IMR-90 (cell line): ENCODE data around the gene STRA6. TPM values are rescaled to one million over a fixed set of nuclear protein-coding genes. Genes with fewer than 3 reads are reported as not detected.

ENCODE experiments used
- ATAC-seq: fragments of 200-7000 bp; cut with Tn5 transposase; 2 replicates; pipeline ENCODE4 v1.9.1; 2020; ENCODE audit warnings: low read depth, mild to moderate bottlenecking, moderate library complexity
- BruUV-seq: library from RNA; stranded (reverse); fragments of 400-500 nt; replicated peaks from 2 replicates; lab custom pipeline; 2021; lab: Mats Ljungman, UMichigan
- CTCF ChIA-PET: fragments of 300-600 bp; formaldehyde crosslinking; extraction: SDS; loops from one replicate; lab custom pipeline; 2021; ENCODE audit warnings: antibody characterized with exemption; lab: Yijun Ruan, JAX
- POLR2A ChIA-PET: fragments of 300-600 bp; sonication (Branson Sonifier 250); formaldehyde crosslinking; loops from one replicate; lab custom pipeline; 2022; ENCODE audit warnings: antibody characterized with exemption; ENCODE audit not compliant: unreplicated experiment; lab: Charles Lee
- DNase-seq: peaks from one replicate; pipeline ENCODE4 v3.0.0; 2013
- H2AFZ ChIP-seq: replicated peaks from 2 replicates; pipeline ENCODE3; 2013; ENCODE audit warnings: low read length, mild to moderate bottlenecking; ENCODE audit not compliant: poor library complexity
- H2AK5ac ChIP-seq: 2 replicates; pipeline ENCODE4 v1.6.1; 2013; ENCODE audit warnings: low read depth, low read length, inconsistent platforms
- H2AK9ac ChIP-seq: replicated peaks from 2 replicates; pipeline ENCODE3; 2013; ENCODE audit warnings: mild to moderate bottlenecking, low read depth, low read length, moderate library complexity; ENCODE audit not compliant: poor library complexity
- H2BK120ac ChIP-seq: 2 replicates; pipeline ENCODE4 v1.6.1; 2013; ENCODE audit warnings: low read depth, low read length, inconsistent platforms
- H2BK15ac ChIP-seq: 3 replicates; pipeline ENCODE4 v1.6.1; 2013; ENCODE audit warnings: low read depth, low read length, inconsistent platforms
- H2BK20ac ChIP-seq: 2 replicates; pipeline ENCODE4 v1.6.1; 2013; ENCODE audit warnings: low read depth, mild to moderate bottlenecking, inconsistent platforms, low read length, moderate library complexity
- H2BK5ac ChIP-seq: 2 replicates; pipeline ENCODE4 v1.6.1; 2013; ENCODE audit warnings: mild to moderate bottlenecking, low read depth, low read length, inconsistent platforms; ENCODE audit not compliant: poor library complexity, severe bottlenecking
- H3K14ac ChIP-seq: replicated peaks from 2 replicates; pipeline ENCODE4 v1.6.1; 2013; ENCODE audit warnings: low read depth, low read length, inconsistent platforms
- H3K18ac ChIP-seq: 2 replicates; pipeline ENCODE4 v1.6.1; 2013; ENCODE audit warnings: low read depth, low read length, control low read depth
- H3K23ac ChIP-seq: 2 replicates; pipeline ENCODE4 v1.6.1; 2013; ENCODE audit warnings: low read depth, low read length, inconsistent platforms
- H3K27ac ChIP-seq: 2 replicates; pipeline ENCODE4 v1.5.1; 2013; ENCODE audit warnings: mild to moderate bottlenecking, control low read depth, low read length; ENCODE audit not compliant: insufficient read depth
- H3K27me3 ChIP-seq: 2 replicates; pipeline ENCODE4 v1.6.1; 2013; ENCODE audit warnings: low read length; ENCODE audit not compliant: control insufficient read depth, insufficient read depth
- H3K36me3 ChIP-seq: 2 replicates; pipeline ENCODE4 v1.6.1; 2013; ENCODE audit warnings: low read length, mixed read lengths; ENCODE audit not compliant: control insufficient read depth, insufficient read depth
- H3K4ac ChIP-seq: 2 replicates; pipeline ENCODE4 v1.6.1; 2013; ENCODE audit warnings: low read depth, low read length, inconsistent platforms
- H3K4me1 ChIP-seq: 2 replicates; pipeline ENCODE4 v1.6.1; 2013; ENCODE audit warnings: low read length, mixed read lengths; ENCODE audit not compliant: control insufficient read depth, insufficient read depth
- H3K4me2 ChIP-seq: 2 replicates; pipeline ENCODE4 v1.6.1; 2013; ENCODE audit warnings: low read depth, mild to moderate bottlenecking, control low read depth, low read length, moderate library complexity
- H3K4me3 ChIP-seq: 2 replicates; pipeline ENCODE4 v1.5.1; 2013; ENCODE audit warnings: low read depth, mild to moderate bottlenecking, control low read depth, low read length, moderate library complexity; ENCODE audit not compliant: insufficient read depth
- H3K56ac ChIP-seq: 2 replicates; pipeline ENCODE4 v1.6.1; 2013; ENCODE audit warnings: low read length, inconsistent platforms; ENCODE audit not compliant: insufficient read depth; ENCODE audit errors: extremely low read depth
- H3K79me1 ChIP-seq, 2 experiments: 2 replicates each; pipeline ENCODE4 v1.6.1; 2013; ENCODE audit warnings: low read length in 2 of 2, inconsistent platforms in 1 of 2, low read depth in 1 of 2
- H3K9ac ChIP-seq: 2 replicates; pipeline ENCODE4 v1.6.1; 2013; ENCODE audit warnings: low read depth, low read length, control low read depth
- H3K9me1 ChIP-seq: 2 replicates; pipeline ENCODE4 v1.6.1; 2013; ENCODE audit warnings: low read length, inconsistent platforms; ENCODE audit not compliant: insufficient read depth
- H3K9me3 ChIP-seq: 2 replicates; pipeline ENCODE4 v1.6.1; 2013; ENCODE audit warnings: low read length; ENCODE audit not compliant: control insufficient read depth, insufficient read depth
- H4K20me1 ChIP-seq: 2 replicates; pipeline ENCODE4 v1.6.1; 2013; ENCODE audit warnings: low read length, inconsistent platforms; ENCODE audit not compliant: insufficient read depth
- H4K5ac ChIP-seq: 2 replicates; pipeline ENCODE4 v1.6.1; 2013; ENCODE audit warnings: mild to moderate bottlenecking, low read depth, low read length, control low read depth
- H4K8ac ChIP-seq, 2 experiments: 2 replicates each; pipeline ENCODE4 v1.6.1; 2013; ENCODE audit warnings: low read depth in 2 of 2, low read length in 2 of 2, control low read depth in 1 of 2, inconsistent platforms in 1 of 2
- H4K91ac ChIP-seq: 2 replicates; pipeline ENCODE4 v1.6.1; 2013; ENCODE audit warnings: low read depth, low read length, inconsistent platforms; ENCODE audit not compliant: insufficient read depth
- BHLHE40 ChIP-seq: fragments of 150-350 bp; IDR thresholded peaks from 2 replicates; pipeline ENCODE4 v1.6.1; 2016; ENCODE audit warnings: mild to moderate bottlenecking, low read depth, low read length
- WGBS, 2 experiments: methylation state at CpG; one replicate each; pipeline versions ENCODE4 v1.1.5 to v1.1.7; 2013; ENCODE audit warnings: missing lambda C conversion rate in 2 of 2; ENCODE audit not compliant: insufficient read length in 1 of 2; ENCODE audit errors: extremely low coverage in 2 of 2; 5-methylcytosine and 5-hydroxymethylcytosine counted together
- dilution Hi-C: fragments of 300-500 bp; cut with HindIII; formaldehyde crosslinking; loops from one replicate; pipeline ENCODE4 v1.14.3; 2018; ENCODE audit warnings: low sequenced_read_pairs; ENCODE audit not compliant: unreplicated experiment
- in situ Hi-C: fragments of 300-500 bp; cut with MboI; formaldehyde crosslinking; loops from 3 replicates; pipeline ENCODE4 v1.14.3; 2019; ENCODE audit warnings: low sequenced_read_pairs, inconsistent platforms, mixed read lengths
- intact Hi-C: fragments of 100-400 bp; cut with micrococcal nuclease; formaldehyde crosslinking; loops from 2 replicates; pipeline ENCODE4 v1.10.0; 2022
- polyA plus RNA-seq, 3 experiments: library from polyadenylated mRNA; depleted of rRNA; stranded (reverse); fragments of >200 nt; gene quantifications; 2 replicates each; pipeline ENCODE4 v1.2.3, GENCODE V29; 2012; ENCODE audit warnings: low replicate concordance in 1 of 3
- total RNA-seq: library from RNA; depleted of rRNA; stranded (reverse); fragments of >200 nt; gene quantifications from 2 replicates; pipeline ENCODE4 v1.2.3, GENCODE V29; 2012

The STRA6 gene
- total and polyA plus RNA-seq, 2 of the 4 experiments (the other 2 are of a cell fraction): 0.17 TPM; not detected in 1

DNA sequence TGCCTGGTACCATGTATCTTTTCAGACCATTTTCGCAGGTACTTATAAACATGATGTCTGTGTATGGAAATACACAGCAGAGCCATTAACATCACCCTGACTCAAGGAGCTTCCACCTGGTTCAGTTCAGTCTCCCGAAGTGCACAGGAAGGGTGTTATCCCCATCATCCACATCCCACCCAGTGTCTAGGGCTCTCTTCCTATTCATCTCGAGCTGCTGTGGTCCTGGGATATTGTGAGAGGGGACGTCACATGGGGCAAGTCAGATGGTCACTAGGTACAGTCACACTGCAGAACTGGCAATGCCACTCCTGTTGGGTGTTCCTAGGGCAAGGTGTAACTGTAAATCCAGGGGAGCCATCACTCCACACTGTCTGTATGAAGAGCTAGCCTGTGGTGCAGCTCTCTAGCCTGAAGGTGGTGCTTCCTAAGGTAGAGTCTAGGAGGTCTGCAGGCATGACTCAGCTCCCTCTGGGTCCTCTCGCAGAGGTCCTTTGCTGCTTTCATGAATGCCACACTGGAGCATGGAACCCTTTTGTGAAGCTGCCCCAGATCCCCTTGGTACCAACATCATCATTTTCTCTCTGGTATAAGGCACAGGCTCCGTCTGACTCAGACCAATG, 58.3 kb downstream of the STRA6 start:
- ChIA-PET CTCF (no interaction called here), POLR2A (no interaction called here)
- peaks cover 35% of the 10 kb centered on the region for H3K27me3 ChIP-seq
- TF ChIP-seq BHLHE40: no peak
- H2AFZ ChIP-seq: no peak overlapping the region
- in situ Hi-C loops (no loop called here), intact Hi-C loops (no loop called here), dilution Hi-C loops (no loop called here)
- no peak overlapping the region for H3K14ac ChIP-seq
- H3K79me1 ChIP-seq: no peaks in the 10 kb centered on the region
- H3K9me3 ChIP-seq: no peaks in the 10 kb centered on the region; the same call in 1 of the 2 replicates
- H4K91ac ChIP-seq: no peak overlapping the region
- H3K56ac ChIP-seq: no peak overlapping the region
- 72% methylated on average over 2 of the region's 6 CpGs; no CpG with 5 or more reads in 1 of the 2 experiments for WGBS, 2 experiments
- no peak overlapping the region for H2AK9ac ChIP-seq
- no peak overlapping the region for H3K9ac ChIP-seq
- H2BK20ac ChIP-seq: no peak overlapping the region
- no peak overlapping the region for H2BK15ac ChIP-seq
- H3K18ac ChIP-seq: no peak overlapping the region
- H3K4me3 ChIP-seq: no peak overlapping the region
- H3K36me3 ChIP-seq: no peaks in the 10 kb centered on the region
- H3K9me1 ChIP-seq: no peaks in the 10 kb centered on the region
- H2BK120ac ChIP-seq: no peak overlapping the region
- DNase-seq: no peak
- no peak overlapping the region for H3K4me2 ChIP-seq
- no peak overlapping the region for H3K4ac ChIP-seq
- H2BK5ac ChIP-seq: no peak overlapping the region
- H3K27ac ChIP-seq: no peak overlapping the region
- no peak for ATAC-seq
- H2AK5ac ChIP-seq: no peak overlapping the region
- H4K5ac ChIP-seq: no peak overlapping the region
- BruUV-seq: no TSS peak
- H4K8ac ChIP-seq: no peak overlapping the region
- no peak overlapping the region for H3K23ac ChIP-seq
- H4K20me1 ChIP-seq: no peaks in the 10 kb centered on the region
- no peaks in the 10 kb centered on the region for H3K4me1 ChIP-seq
